ENCODE measurements around the gene PHACTR1.

Gene PHACTR1

DNA sequence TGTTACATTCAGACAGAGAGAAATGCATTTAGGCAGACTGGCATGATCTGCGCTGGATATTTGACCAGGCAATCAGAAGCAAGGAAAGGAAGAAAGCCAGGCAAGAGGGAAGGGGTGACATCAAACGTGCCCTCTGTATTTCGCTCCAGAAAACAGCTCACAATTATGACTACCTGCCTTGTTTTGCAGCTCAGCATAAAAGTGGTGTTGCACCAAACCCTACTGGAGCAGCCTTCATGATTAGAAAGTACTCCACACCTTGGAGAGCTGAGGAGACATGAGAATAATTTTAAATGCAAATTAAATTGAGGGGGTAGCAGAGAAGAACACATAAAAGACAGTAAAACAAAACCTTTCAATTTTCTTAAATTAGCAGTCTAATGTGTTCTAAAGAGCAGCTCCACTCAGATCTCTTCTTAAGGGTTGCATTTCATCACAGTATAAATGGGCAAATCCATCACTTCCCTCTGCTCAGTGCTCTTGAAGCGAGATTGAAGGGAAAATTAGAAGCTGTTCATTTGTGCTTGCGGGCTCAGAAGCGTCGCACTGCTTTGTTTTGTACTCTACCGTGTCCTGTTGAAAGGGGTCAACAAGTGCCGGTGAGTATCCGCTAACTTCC is at the start of gene PHACTR1:
Gene PHACTR1 (plus strand): TSS at position 470 of the 619 bp plus-strand sequence.
- no peaks in the 10 kb centered on the region for H3K9me3 ChIP-seq
- no peaks in the 10 kb centered on the region for H3K4me1 ChIP-seq (ENCODE audit: control insufficient read depth in 1 of 2, insufficient read depth in 1 of 2, low read depth in 1 of 2, low read length in 1 of 2)
- TF ChIP-seq, protein P1, sequence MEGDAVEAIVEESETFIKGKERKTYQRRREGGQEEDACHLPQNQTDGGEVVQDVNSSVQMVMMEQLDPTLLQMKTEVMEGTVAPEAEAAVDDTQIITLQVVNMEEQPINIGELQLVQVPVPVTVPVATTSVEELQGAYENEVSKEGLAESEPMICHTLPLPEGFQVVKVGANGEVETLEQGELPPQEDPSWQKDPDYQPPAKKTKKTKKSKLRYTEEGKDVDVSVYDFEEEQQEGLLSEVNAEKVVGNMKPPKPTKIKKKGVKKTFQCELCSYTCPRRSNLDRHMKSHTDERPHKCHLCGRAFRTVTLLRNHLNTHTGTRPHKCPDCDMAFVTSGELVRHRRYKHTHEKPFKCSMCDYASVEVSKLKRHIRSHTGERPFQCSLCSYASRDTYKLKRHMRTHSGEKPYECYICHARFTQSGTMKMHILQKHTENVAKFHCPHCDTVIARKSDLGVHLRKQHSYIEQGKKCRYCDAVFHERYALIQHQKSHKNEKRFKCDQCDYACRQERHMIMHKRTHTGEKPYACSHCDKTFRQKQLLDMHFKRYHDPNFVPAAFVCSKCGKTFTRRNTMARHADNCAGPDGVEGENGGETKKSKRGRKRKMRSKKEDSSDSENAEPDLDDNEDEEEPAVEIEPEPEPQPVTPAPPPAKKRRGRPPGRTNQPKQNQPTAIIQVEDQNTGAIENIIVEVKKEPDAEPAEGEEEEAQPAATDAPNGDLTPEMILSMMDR (IDR thresholded peaks at IDR 0.05) = no peak
- H3K36me3 ChIP-seq = no peaks in the 10 kb centered on the region
- H3K27ac ChIP-seq = no peak within 1 kb of the TSS
- H3K4me3 ChIP-seq (ENCODE audit: low read depth in 1 of 2, low read length in 1 of 2) = no peak within 1 kb of the TSS
- H3K27me3 ChIP-seq = peaks cover 25% of the 10 kb centered on the region

DNA sequence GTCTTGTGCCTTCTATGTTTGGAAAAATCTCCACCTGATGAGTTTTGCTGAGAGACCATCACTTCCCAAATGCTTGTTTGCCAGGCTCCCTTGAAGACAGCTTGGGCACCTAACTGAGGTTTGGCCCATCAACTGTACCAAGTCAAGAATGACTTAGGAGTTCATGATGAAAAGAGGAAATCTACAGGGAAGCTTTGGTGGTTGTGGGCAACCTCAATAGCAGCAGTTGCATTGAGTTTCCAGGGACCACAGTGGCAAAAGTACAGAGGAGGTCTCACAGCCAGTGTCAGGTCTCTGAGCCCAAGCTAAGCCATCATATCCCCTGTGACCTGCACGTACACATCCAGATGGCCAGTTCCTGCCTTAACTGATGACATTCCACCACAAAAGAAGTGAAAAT is 49.7 kb upstream of the PHACTR1 start:
- Histone ChIP-seq H3K4me3 (ENCODE audit: low read depth in 1 of 2, low read length in 1 of 2) (no peak overlapping the region), H3K36me3 (no peaks in the 10 kb centered on the region), H3K9me3 (no peaks in the 10 kb centered on the region), H3K27ac (no peak overlapping the region), H3K27me3 (no peaks in the 10 kb centered on the region), H3K4me1 (ENCODE audit: control insufficient read depth in 1 of 2, insufficient read depth in 1 of 2, low read depth in 1 of 2, low read length in 1 of 2) (no peaks in the 10 kb centered on the region)
- TF ChIP-seq, protein P1 (IDR thresholded peaks at IDR 0.05) = no peak

DNA sequence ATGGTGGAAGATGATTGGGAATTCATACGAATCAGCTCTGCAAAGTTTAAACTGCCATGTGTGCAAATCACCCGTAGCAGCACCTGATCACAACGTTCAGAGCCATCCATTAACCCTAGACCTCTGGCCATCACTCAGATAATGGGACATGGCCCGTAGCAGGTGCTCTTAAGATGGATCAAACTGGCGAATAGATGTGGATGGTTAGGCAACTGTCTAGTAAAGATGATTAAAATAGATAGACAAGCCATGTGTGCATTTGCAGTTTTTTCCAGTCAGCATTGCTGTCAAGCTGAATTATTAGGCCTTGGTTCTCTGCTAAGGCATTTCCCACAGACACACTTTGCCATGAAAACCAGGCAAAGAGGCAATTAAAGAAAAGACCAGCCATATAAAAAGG is 40.6 kb upstream of the PHACTR1 start:
- TF ChIP-seq, protein P1 (IDR thresholded peaks at IDR 0.05) = no peak
- no peaks in the 10 kb centered on the region for H3K9me3 ChIP-seq
- no peaks in the 10 kb centered on the region for H3K36me3 ChIP-seq
- no peak overlapping the region for H3K4me3 ChIP-seq (ENCODE audit: low read depth in 1 of 2, low read length in 1 of 2)
- H3K27ac ChIP-seq = no peak overlapping the region
- peaks cover 10% of the 10 kb centered on the region for H3K27me3 ChIP-seq
- H3K4me1 ChIP-seq (ENCODE audit: control insufficient read depth in 1 of 2, insufficient read depth in 1 of 2, low read depth in 1 of 2, low read length in 1 of 2) = no peaks in the 10 kb centered on the region

GRCh38 chr6:12679341-12679740 is 37.2 kb upstream of the PHACTR1 start:
- H3K27me3 ChIP-seq = peaks cover 10% of the 10 kb centered on the region
- H3K9me3 ChIP-seq = no peaks in the 10 kb centered on the region
- H3K4me3 ChIP-seq (ENCODE audit: low read depth in 1 of 2, low read length in 1 of 2) = no peak overlapping the region
- no peaks in the 10 kb centered on the region for H3K36me3 ChIP-seq
- no peaks in the 10 kb centered on the region for H3K4me1 ChIP-seq (ENCODE audit: control insufficient read depth in 1 of 2, insufficient read depth in 1 of 2, low read depth in 1 of 2, low read length in 1 of 2)
- H3K27ac ChIP-seq = no peak overlapping the region
- TF ChIP-seq, protein P1 (IDR thresholded peaks at IDR 0.05) = no peak

GRCh38 chr6:12693122-12693521 is 23.4 kb upstream of the PHACTR1 start:
- H3K4me3 ChIP-seq (ENCODE audit: low read depth in 1 of 2, low read length in 1 of 2) = no peak overlapping the region
- TF ChIP-seq, protein P1 (IDR thresholded peaks at IDR 0.05) = no peak

More at GRCh38 chr6:12693122-12693521, 23.4 kb upstream of the PHACTR1 start:
- Histone ChIP-seq H3K36me3 (no peaks in the 10 kb centered on the region), H3K9me3 (no peaks in the 10 kb centered on the region), H3K27ac (no peak overlapping the region), H3K4me1 (ENCODE audit: control insufficient read depth in 1 of 2, insufficient read depth in 1 of 2, low read depth in 1 of 2, low read length in 1 of 2) (no peaks in the 10 kb centered on the region), H3K27me3 (peaks cover 8% of the 10 kb centered on the region)
